Naive thymus-derived CD4-positive, alpha-beta T cell (primary cell): Measurements from ENCODE around the gene HOXA13. TPM values are rescaled to one million over a fixed set of nuclear protein-coding genes. Genes with fewer than 3 reads are reported as not detected.

Experiments
- ATAC-seq: fragments of 150-1000 bp; cut with Tn5 transposase; 2 replicates; pipeline ENCODE4 v1.10.0; 2021; ENCODE audit warnings: mild to moderate bottlenecking, moderate library complexity
- CTCF ChIA-PET: fragments of 350-600 bp; sonication (Branson Sonifier 250); formaldehyde crosslinking; loops from one replicate; lab custom pipeline; 2021; ENCODE audit warnings: antibody characterized with exemption; lab: Charles Lee
- POLR2A ChIA-PET: fragments of 350-600 bp; sonication (Branson Sonifier 250); formaldehyde crosslinking; loops from one replicate; lab custom pipeline; 2021; ENCODE audit warnings: antibody characterized with exemption, inconsistent platforms; lab: Charles Lee
- DNase-seq, 9 donors: peaks; one replicate each; pipeline versions ENCODE4 v3.0.0 to v3.0.0-alpha.2; 2020 to 2022; ENCODE audit warnings: mixed read lengths in 1 of 9
- H3K27ac ChIP-seq: one replicate; pipeline ENCODE4 v1.7.0; 2013; ENCODE audit warnings: mild to moderate bottlenecking, low read depth, low read length, moderate library complexity
- H3K27me3 ChIP-seq, 2 donors: one replicate each; pipeline ENCODE4 v1.7.0; 2013; ENCODE audit warnings: low read length in 2 of 2, mild to moderate bottlenecking in 2 of 2, moderate library complexity in 2 of 2; ENCODE audit not compliant: control insufficient read depth in 2 of 2, insufficient read depth in 2 of 2
- H3K36me3 ChIP-seq, 3 experiments: 1 replicate in 2 of 3; 2 replicates in 1 of 3; pipeline ENCODE4 v1.7.0; 2013; ENCODE audit warnings: low read length in 3 of 3, mild to moderate bottlenecking in 3 of 3, moderate library complexity in 1 of 3; ENCODE audit not compliant: insufficient read depth in 3 of 3, control insufficient read depth in 2 of 3
- H3K4me1 ChIP-seq, 2 donors: one replicate each; pipeline ENCODE4 v1.7.0; 2013; ENCODE audit warnings: low read length in 2 of 2, mild to moderate bottlenecking in 2 of 2, moderate library complexity in 1 of 2; ENCODE audit not compliant: control insufficient read depth in 2 of 2, insufficient read depth in 2 of 2
- H3K4me3 ChIP-seq: 2 replicates; pipeline ENCODE4 v1.7.0; 2013; ENCODE audit warnings: mild to moderate bottlenecking, low read length
- H3K9me3 ChIP-seq, 3 experiments: 1 replicate in 2 of 3; 2 replicates in 1 of 3; pipeline ENCODE4 v1.7.0; 2013; ENCODE audit warnings: low read length in 3 of 3; ENCODE audit not compliant: control insufficient read depth in 2 of 3
- H3K27ac Mint-ChIP-seq, 9 donors: one replicate each; pipeline ENCODE4 v1.8.0; 2020 to 2022; ENCODE audit warnings: mixed read lengths in 9 of 9, mild to moderate bottlenecking in 8 of 9, moderate library complexity in 5 of 9, inconsistent platforms in 2 of 9
- H3K27me3 Mint-ChIP-seq, 5 donors: one replicate each; pipeline ENCODE4 v1.8.0; 2021 to 2022; ENCODE audit warnings: mixed read lengths in 5 of 5, mild to moderate bottlenecking in 1 of 5
- H3K36me3 Mint-ChIP-seq, 5 donors: one replicate each; pipeline ENCODE4 v1.8.0; 2020 to 2022; ENCODE audit warnings: mixed read lengths in 5 of 5, mild to moderate bottlenecking in 3 of 5, inconsistent platforms in 1 of 5
- H3K4me1 Mint-ChIP-seq, 7 donors: one replicate each; pipeline ENCODE4 v1.8.0; 2020 to 2022; ENCODE audit warnings: mixed read lengths in 7 of 7, mild to moderate bottlenecking in 3 of 7, inconsistent platforms in 1 of 7
- H3K4me3 Mint-ChIP-seq, 10 donors: one replicate each; pipeline ENCODE4 v1.8.0; 2020 to 2022; ENCODE audit warnings: mild to moderate bottlenecking in 10 of 10, mixed read lengths in 10 of 10, moderate library complexity in 6 of 10, inconsistent platforms in 2 of 10
- H3K9me3 Mint-ChIP-seq, 11 donors: one replicate each; pipeline ENCODE4 v1.8.0; 2020 to 2022; ENCODE audit warnings: mixed read lengths in 11 of 11, mild to moderate bottlenecking in 4 of 11, inconsistent platforms in 1 of 11, moderate library complexity in 1 of 11
- intact Hi-C, 2 donors: fragments of 100-400 bp; cut with micrococcal nuclease; formaldehyde crosslinking; loops; one replicate each; pipeline ENCODE4 v1.15.1; 2023
- polyA plus RNA-seq, 2 donors: library from polyadenylated mRNA; unstranded; fragments of 300-500 nt; fragmentation: Illumina TruSeq; gene quantifications; one replicate each; pipeline ENCODE4 v1.2.3, GENCODE V29; 2021
- total RNA-seq, 6 experiments: library from RNA in 5 of 6; stranded (reverse) in 5 of 6; gene quantifications; 1 replicate in 5 of 6; 2 replicates in 1 of 6; pipeline ENCODE4 v1.2.3 and lab custom pipeline; 2021 to 2026

The HOXA13 gene
- total RNA-seq: not detected
- not detected for polyA plus RNA-seq
- total RNA-seq (lab: John Stamatoyannopoulos, UW): not detected

DNA sequence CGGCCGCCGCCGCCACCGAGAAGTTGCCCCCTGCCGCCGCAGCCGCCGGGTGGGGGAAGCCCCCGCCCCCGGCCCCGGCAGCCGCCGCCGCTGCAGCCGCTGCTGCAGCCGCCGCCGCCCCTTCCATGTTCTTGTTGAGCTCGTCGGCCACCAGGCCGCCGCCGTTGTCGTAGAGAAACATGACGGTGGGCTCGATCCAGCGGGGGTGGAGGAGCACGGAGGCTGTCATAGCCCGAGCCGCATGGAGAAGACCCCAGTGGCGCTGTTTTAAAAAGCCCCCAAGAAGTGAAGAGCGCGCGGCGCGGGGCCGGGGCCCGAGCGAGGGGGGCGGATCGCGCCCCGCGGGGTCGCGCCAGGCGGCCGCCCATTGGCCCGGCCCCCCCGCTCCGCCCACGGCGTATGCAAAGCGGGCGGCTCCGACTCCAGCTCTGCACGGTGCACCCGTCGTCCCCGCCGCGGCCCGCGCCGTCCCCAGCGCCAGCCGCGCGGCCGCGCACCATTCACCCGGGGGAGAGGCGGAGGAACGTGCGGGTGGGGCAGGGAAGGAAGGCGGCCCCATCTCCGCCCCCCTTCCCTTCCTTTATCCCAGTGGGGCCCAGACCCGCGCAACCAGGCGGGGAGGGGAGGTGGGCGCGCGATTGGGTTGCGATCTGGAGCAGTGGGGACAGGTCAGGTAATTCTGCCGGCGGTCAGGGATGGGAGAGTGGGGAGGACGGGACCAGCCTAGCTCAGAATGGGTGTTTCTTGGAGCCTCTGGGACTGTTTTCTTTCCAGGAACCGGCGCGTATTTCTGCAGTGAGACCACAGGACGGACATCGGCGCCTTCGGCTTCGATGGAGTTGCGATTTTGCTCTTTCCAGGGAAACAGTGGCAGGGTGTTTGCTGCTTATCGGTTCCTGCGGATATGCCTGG, at the start of gene HOXA13:
Gene HOXA13 (minus strand): TSS at position 243 of the 912 bp plus-strand sequence. CDS start 14 bp downstream, at position 229.
- ChIA-PET CTCF (no interaction called here), POLR2A (interaction anchor here (1.3 kb wide), 1 partner anchor 26 kb away, joined by 4 read pairs; the partner anchor contains the start of gene HOXA10)
- DNase-seq: peak in 1 of 9 donors; percentile 22
- peak within 1 kb of the TSS; percentile 11 for H3K4me3 ChIP-seq
- Mint-ChIP-seq H3K9me3 (peaks cover 0 to 12% (median 0%) of the 10 kb centered on the region in 11 donors), H3K27ac (peak within 1 kb of the TSS in 4 of 9 donors; percentile 65 to 86 (median 69)), H3K4me1 (peaks cover 9 to 51% (median 45%) of the 10 kb centered on the region in 7 donors), H3K27me3 (peaks cover 83 to 87% (median 86%) of the 10 kb centered on the region in 5 donors), H3K36me3 (peaks cover 0 to 5% (median 0%) of the 10 kb centered on the region in 5 donors), H3K4me3 (peak within 1 kb of the TSS; percentile 51 to 91 (median 78))
- H3K27ac ChIP-seq: no peak within 1 kb of the TSS
- intact Hi-C loops: loop anchor here (2.0 to 10.0 kb wide), 7 partner anchors 15 to 1755 kb away; partner anchors contain the start of genes EVX1 (in 1 of the 2), HOXA11 (in 1 of the 2) and TRIL (in 1 of the 2)
- H3K4me1 ChIP-seq: peaks cover 15 to 18% of the 10 kb centered on the region in 2 donors
- H3K9me3 ChIP-seq: no peaks in the 10 kb centered on the region
- peaks cover 22 to 58% of the 10 kb centered on the region in 2 donors for H3K27me3 ChIP-seq
- ATAC-seq: peak; percentile 63
- H3K36me3 ChIP-seq: no peaks in the 10 kb centered on the region

DNA sequence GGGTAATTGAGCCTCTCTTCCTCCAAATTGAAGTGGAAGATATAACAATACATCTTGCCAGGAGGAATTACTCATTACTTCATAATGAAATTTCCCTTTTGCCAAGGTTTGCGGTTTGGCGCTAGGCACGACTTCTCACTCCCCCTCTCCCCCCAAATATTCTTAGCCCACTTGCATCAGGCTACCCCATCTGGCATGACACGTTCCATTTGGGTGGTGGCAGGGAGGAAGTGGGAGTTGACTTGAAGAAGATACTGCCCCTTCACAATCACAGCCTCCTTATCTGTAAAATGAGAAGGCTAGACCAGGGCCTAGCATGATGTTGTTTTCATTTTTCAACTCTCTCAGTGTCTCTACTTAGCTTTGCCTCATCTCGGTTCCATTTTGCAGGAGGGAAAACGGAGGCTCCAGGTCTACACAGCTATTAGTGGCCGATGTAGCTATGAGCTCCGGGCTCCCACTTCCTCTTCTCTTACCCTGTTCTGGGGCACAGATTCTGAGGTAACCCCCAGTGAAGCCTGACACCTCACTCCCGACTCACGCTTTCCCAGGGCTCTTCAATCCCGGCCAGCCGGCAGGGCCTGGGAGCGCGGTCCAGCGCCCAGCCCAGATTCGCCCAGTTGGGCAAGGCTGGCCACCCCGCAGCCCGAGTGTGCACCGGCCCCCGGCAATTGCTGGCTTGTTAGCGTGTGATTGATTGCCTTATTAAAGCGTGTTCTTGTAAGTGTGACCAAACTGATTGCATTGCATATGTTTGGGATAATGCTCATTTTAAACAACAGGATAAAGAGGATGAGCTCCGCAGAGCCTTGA, 49.2 kb upstream of the HOXA13 start:
- H3K36me3 ChIP-seq: no peaks in the 10 kb centered on the region
- H3K4me1 ChIP-seq: no peaks in the 10 kb centered on the region
- H3K27ac ChIP-seq: no peak overlapping the region
- Mint-ChIP-seq H3K4me1 (peaks cover 2 to 43% (median 25%) of the 10 kb centered on the region in 7 donors), H3K27me3 (peaks cover 78 to 91% (median 87%) of the 10 kb centered on the region in 5 donors), H3K9me3 (peaks cover 0 to 6% (median 0%) of the 10 kb centered on the region in 11 donors), H3K27ac (no peak overlapping the region), H3K36me3 (peaks cover 0 to 3% (median 0%) of the 10 kb centered on the region in 5 donors), H3K4me3 (no peak overlapping the region)
- no peaks in the 10 kb centered on the region for H3K9me3 ChIP-seq
- no peak for ATAC-seq
- intact Hi-C loops: no loop called here
- ChIA-PET CTCF (no interaction called here), POLR2A (no interaction called here)
- H3K4me3 ChIP-seq: no peak overlapping the region
- no peak for DNase-seq
- H3K27me3 ChIP-seq: peaks cover 0 to 26% of the 10 kb centered on the region in 2 donors

DNA sequence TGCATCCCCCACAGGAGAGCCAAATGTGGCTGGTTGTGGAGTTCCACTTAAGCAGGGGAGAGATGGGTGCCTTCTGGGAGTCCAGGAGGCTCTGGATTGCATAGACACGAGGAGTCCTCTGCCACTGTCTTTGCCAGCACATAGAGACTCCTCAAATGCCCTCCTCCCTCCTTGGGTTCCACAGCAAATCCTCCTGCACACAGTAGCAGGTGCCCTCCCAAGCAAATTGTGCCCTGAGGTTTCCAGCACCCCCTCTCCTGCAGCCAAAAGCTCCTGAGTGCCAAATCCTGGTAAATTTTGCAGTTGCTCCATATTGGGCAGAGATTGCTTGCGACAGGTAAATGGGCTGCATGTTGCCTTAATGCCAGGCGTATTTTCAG, 48.5 kb upstream of the HOXA13 start:
- Histone ChIP-seq H3K36me3 (no peaks in the 10 kb centered on the region), H3K4me3 (no peak overlapping the region), H3K27ac (no peak overlapping the region), H3K4me1 (no peaks in the 10 kb centered on the region), H3K9me3 (no peaks in the 10 kb centered on the region), H3K27me3 (peaks cover 0 to 26% of the 10 kb centered on the region in 2 donors)
- no peak overlapping the region for H3K27ac Mint-ChIP-seq
- POLR2A ChIA-PET: no interaction called here
- H3K27me3 Mint-ChIP-seq: peaks cover 78 to 90% (median 87%) of the 10 kb centered on the region in 5 donors
- no peak for ATAC-seq
- intact Hi-C loops: no loop called here
- CTCF ChIA-PET: no interaction called here
- H3K4me3 Mint-ChIP-seq: no peak overlapping the region
- H3K36me3 Mint-ChIP-seq: peaks cover 0 to 3% (median 1%) of the 10 kb centered on the region in 5 donors
- H3K4me1 Mint-ChIP-seq: peaks cover 4 to 48% (median 29%) of the 10 kb centered on the region in 7 donors
- DNase-seq: no peak
- peaks cover 0 to 6% (median 0%) of the 10 kb centered on the region in 11 donors for H3K9me3 Mint-ChIP-seq

DNA sequence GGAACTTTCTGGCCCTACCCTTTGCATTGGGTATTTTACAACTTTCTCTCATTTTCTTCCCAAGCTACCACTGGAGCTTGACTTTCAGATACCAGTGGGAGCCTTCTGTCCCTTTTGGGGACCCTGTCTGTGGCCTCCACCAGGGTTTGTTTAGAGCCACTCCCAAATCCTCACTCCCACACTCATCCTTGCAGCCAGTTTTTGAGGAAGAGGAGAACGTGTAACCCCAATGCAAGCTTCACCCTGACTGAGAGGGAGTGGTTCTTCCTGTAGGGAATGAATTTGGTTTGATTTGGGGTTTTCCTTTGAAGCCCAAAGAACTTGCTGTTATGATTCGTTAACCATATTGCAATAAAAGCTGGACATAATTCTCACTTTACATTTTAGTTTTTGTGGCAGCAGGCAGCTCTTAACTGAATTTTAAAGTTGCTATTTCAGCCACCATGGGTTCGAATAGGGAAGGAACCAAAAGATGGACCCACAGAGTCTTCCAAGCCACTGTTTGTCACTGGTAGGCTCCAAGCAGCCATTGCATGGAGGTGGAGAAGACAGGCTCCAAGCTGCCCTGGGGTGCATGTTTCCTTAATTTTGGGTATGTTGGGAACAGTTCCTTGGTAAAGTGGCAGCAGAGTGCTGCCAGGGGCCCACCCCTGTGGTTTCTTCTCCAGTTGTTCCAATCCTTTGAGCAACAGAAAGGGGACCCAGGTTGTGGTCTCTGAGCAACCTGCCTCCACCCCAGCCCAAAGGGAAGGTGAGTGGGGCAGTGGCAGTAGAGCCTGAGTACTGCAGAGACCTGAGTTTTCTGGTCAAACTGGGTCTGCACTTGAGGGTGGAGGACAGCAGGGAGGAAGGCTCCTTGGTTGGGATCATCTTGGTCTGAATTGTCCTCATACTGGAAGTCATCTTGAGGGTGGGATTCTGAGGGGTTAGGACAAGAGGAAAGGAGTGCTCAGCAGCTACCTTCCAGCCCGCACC, 47.8 kb upstream of the HOXA13 start:
- peaks cover 0 to 6% (median 0%) of the 10 kb centered on the region in 11 donors for H3K9me3 Mint-ChIP-seq
- H3K36me3 Mint-ChIP-seq: peaks cover 0 to 3% (median 1%) of the 10 kb centered on the region in 5 donors
- intact Hi-C loops: no loop called here
- Histone ChIP-seq H3K36me3 (no peaks in the 10 kb centered on the region), H3K4me1 (peaks cover 0 to under 1% of the 10 kb centered on the region in 2 donors), H3K9me3 (no peaks in the 10 kb centered on the region), H3K4me3 (no peak overlapping the region), H3K27me3 (peaks cover 0 to 27% of the 10 kb centered on the region in 2 donors), H3K27ac (no peak overlapping the region)
- H3K4me3 Mint-ChIP-seq: no peak overlapping the region
- H3K4me1 Mint-ChIP-seq: peaks cover 4 to 50% (median 30%) of the 10 kb centered on the region in 7 donors
- POLR2A ChIA-PET: no interaction called here
- CTCF ChIA-PET: no interaction called here
- peaks cover 76 to 86% (median 84%) of the 10 kb centered on the region in 5 donors for H3K27me3 Mint-ChIP-seq
- H3K27ac Mint-ChIP-seq: peak overlapping the region in 1 of 9 donors; percentile 20
- ATAC-seq (no peak), DNase-seq (no peak)

DNA sequence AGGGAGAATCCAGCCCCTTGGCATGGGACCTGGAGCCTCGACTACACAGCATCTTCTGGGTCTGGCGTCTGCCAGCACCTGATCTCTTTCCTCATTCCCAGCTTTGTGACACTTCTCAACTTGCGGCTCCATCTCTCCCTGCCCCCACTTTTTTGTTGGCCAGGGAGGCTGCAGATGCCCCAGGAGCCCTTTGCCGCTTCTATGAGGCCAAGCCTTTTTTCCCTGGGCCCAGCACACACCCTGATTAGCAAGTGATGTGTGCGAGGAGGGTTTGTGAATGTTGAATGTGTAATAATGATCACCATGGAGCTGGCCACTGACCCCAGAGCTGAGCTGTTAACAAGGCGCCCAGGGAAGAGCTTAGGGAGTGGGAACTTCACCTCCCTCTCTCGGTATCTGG, 47.1 kb upstream of the HOXA13 start:
- peaks cover 74 to 86% (median 84%) of the 10 kb centered on the region in 5 donors for H3K27me3 Mint-ChIP-seq
- peaks cover 0 to 6% (median 0%) of the 10 kb centered on the region in 11 donors for H3K9me3 Mint-ChIP-seq
- POLR2A ChIA-PET: no interaction called here
- Histone ChIP-seq H3K27me3 (peaks cover 0 to 32% of the 10 kb centered on the region in 2 donors), H3K4me3 (no peak overlapping the region), H3K36me3 (no peaks in the 10 kb centered on the region), H3K27ac (no peak overlapping the region), H3K4me1 (peaks cover 0 to 3% of the 10 kb centered on the region in 2 donors), H3K9me3 (no peaks in the 10 kb centered on the region)
- H3K4me3 Mint-ChIP-seq: no peak overlapping the region
- CTCF ChIA-PET: no interaction called here
- peaks cover 6 to 52% (median 34%) of the 10 kb centered on the region in 7 donors for H3K4me1 Mint-ChIP-seq
- intact Hi-C loops: no loop called here
- DNase-seq (no peak), ATAC-seq (no peak)
- H3K27ac Mint-ChIP-seq: no peak overlapping the region
- peaks cover 0 to 3% (median 0%) of the 10 kb centered on the region in 5 donors for H3K36me3 Mint-ChIP-seq
